H1 (cell line): ENCODE results near the gene CNTN5. TPM values are rescaled to one million over a fixed set of nuclear protein-coding genes. Genes with fewer than 3 reads are reported as not detected.

Source experiments
- BCL11A ChIP-seq, 2 experiments: IDR thresholded peaks; one replicate each; pipeline ENCODE4 v1.6.1; 2011; ENCODE audit warnings: low read depth in 2 of 2, low read length in 2 of 2, mild to moderate bottlenecking in 2 of 2
- BRCA1 ChIP-seq: IDR thresholded peaks from 2 replicates; pipeline ENCODE4 v1.6.1; 2012; ENCODE audit warnings: low read depth, low read length, improper control_type of control experiment
- JUND ChIP-seq: IDR thresholded peaks from 2 replicates; pipeline ENCODE4 v1.6.1; 2011; ENCODE audit warnings: mild to moderate bottlenecking, improper control_type of control experiment, low read length
- KDM5A ChIP-seq: fragments of 200-600 bp; IDR thresholded peaks from 2 replicates; pipeline ENCODE4 v1.7.1; 2012; ENCODE audit warnings: mild to moderate bottlenecking, low read length, inconsistent platforms, mixed read lengths
- POLR2AphosphoS5 ChIP-seq: IDR thresholded peaks from 2 replicates; pipeline ENCODE4 v1.6.1; 2011; ENCODE audit warnings: low read depth, low read length
- TAF7 ChIP-seq: optimal IDR thresholded peaks from 2 replicates; pipeline ENCODE3; 2011; ENCODE audit warnings: low read depth, mild to moderate bottlenecking, inconsistent platforms, low read length, moderate library complexity, borderline replicate concordance
- TCF12 ChIP-seq: IDR thresholded peaks from 2 replicates; pipeline ENCODE4 v1.6.1; 2011; ENCODE audit warnings: low read depth, mild to moderate bottlenecking, low read length
- polyA plus RNA-seq, 7 experiments: library from polyadenylated mRNA; depleted of rRNA in 3 of 7; stranded (reverse) in 5 of 7; unstranded in 2 of 7; fragments of >200 nt in 5 of 7; fragments of 200-250 nt in 2 of 7; gene quantifications; 1 replicate in 5 of 7; 2 replicates in 1 of 7; 4 replicates in 1 of 7; pipeline versions ENCODE4 v1.2.1 to v1.2.3, GENCODE V29; 2011 to 2013; ENCODE audit warnings: missing spikeins in 2 of 7, mixed read lengths in 2 of 7
- total RNA-seq: library from RNA; stranded (reverse); fragmentation: NEBNext Ultra II Directional; extraction: Animal tissue kit (Norgen Biotek cat#: 25700); gene quantifications from 2 replicates; pipeline ENCODE4 v1.2.1, GENCODE V29; 2021

CNTN5 gene
- total and polyA plus RNA-seq, 2 of the 8 experiments (the other 6 are each of a cell fraction or from before 2014, with no cell fraction given), result not detected

- no peak for TF ChIP-seq POLR2AphosphoS5
- TF ChIP-seq BRCA1, result no peak
- no peak for TF ChIP-seq KDM5A
- no peak for TF ChIP-seq JUND
- TF ChIP-seq TCF12, result no peak
- no peak for TF ChIP-seq TAF7
- TF ChIP-seq BCL11A (IDR thresholded peaks at IDR 0.05; ENCODE audit: low read depth in 2 of 2, low read length in 2 of 2), result no peak
Measured at GRCh38 chr11:99708928-99709672, 688.4 kb downstream of the CNTN5 start (continued).
